GF-D8 (cell line): ENCODE results near the gene THRB.

Experiments
- DNase-seq: peaks from one replicate; lab custom pipeline; 2025; lab: John Stamatoyannopoulos, UW

THRB gene

DNA sequence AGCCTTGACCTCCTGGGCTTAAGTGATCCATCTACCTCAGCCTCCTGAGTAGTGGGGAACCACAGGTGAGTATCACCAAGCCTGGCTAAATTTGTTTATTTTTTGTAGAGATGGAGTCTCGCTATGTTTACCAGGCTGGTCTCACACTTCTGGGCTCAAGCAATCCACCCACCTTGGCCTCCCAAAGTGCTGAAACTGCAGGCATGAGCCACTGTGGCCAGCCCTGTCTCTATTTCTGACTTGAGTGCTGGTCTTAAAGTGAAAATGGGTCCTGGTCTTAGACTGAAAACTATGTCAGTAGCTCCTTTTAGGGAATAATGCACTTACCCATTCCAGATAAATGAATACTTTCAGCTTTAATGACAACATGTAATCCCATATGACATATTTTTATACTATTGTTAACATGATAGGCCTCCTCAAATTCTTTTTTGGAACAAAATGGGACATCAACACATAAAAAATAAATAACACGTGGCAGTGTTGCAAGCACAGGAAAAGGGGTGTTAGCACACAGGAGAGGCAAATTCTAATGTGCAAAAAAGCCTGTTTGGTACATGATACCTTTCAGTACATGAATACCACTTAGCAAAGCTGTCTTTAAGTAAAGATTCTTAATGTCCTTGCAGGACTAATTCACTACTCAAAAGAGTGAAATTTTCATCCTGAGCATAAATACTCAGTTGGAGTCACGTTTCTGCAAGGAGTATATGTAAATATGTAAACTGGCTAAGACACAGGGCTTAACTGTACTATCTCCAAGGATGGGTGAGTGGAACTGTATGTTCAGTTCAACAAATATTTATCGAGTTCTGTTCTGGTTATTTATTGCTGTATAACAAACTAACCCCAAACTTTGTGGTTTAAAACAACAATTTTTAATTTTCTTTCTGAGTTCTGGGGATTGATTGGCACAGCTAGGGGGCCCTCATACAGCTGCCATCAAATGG is 354.9 kb downstream of the THRB start:
- DNase-seq, result no peak

DNA sequence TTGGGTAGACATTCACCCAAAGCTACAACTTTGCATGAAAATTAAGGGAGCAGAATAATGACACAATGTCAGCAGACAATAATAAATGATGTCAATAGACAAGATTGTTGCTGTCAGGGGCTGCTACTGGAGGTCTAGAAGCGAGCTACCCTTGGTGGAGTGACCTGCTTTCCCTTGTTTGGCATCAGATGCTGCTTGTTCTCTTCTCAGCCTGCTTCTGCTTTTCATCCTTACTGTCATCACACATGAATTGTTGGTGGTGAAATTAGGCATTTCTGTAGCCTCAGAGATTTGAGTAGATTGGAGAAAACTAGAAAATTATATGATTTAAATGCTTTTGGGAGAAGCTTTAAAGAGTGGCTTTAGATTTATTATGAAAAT is 355.8 kb downstream of the THRB start:
- DNase-seq, result no peak

DNA sequence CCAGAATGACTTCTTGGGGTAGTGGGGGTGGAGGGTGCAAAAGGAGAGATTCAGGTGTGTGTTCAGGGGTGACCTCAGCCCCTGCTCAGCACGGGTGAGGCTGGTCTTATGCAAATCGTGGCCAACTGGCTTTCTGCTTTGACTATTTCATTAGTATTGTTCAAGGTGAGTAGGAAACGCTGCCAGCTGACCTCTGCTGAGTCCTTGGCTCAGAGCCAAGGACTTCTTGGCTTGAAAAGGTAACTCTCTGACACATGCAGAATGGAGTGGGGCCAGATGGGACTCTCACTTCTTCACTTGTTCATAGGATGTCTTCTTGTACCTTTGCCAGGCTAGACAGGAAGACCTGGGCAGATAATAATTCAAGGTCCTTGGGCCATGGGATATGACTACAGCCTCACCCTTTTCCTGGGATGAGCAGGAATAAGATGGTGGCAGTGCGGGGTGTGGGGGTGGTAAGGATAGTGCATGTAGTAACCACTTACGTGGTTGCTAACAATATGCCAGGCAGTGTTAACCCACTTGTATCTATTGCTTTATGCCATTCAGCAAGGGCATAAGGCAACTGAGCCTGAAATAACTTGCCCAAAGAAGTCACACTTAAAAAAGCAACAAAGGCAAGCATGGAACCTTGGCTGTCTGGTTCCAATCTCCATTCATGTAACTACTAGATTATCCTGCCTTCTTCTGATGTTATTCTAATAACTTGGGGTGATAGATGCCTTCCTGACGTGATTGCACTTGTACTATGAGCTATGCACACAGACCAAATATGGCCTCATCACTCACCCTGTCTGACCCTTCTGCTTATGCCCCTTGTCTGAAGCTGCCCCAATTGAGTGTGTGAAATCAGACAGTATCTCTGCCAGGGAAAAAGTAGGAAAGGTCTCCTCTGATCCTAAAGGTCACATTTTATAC is 356.4 kb downstream of the THRB start:
- no peak for DNase-seq

DNA sequence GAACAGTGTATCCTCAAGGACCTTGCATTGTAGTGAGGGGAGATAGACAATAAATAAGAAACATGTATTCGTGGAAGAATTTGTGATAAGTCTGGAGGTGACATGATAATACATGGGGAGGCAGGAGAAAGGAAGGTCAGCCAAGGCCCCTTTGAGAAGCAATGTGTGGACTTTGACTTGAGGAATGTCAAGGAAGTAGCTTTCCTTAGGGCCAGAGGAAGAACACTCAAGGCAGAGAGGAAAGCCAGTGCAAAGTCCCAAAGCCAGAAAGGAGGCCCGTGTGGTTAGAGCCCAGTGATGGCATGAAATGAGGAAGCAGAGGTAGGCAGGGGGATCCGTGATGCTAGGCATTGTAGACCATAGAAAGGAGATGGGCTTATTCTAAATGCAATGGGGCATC is 357.3 kb downstream of the THRB start:
- no peak for DNase-seq

DNA sequence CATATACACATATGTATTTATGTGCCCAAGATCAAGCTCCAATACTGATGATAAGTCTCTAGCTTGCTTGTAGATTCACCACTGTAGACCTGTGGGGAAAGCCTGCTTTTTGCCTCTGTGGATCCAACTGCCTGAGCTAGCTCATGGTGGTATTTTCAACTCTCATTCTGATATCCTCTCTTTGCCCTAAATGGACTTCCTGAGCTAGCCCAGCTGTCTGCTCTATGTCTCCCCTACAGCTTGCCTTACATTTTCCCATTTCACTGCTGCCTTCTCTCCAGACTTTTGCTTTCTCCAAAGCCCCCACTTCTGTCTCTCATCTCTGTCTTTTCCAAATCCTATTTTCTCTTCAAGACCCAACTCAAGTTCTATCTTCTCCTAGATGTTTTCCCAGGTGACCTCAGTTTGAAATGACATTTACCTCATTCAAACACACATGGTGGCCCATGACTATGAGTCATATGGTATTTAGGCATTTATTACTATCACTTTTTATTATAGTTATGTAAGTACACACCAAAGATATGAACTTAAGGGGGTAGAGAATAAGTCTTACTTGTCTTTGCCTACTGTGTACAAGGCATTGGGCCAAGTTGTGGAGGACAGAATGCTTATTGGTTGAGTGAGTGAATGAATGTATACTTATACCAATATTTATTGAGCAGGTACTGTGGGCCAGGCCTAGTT is 357.9 kb downstream of the THRB start:
- no peak for DNase-seq

DNA sequence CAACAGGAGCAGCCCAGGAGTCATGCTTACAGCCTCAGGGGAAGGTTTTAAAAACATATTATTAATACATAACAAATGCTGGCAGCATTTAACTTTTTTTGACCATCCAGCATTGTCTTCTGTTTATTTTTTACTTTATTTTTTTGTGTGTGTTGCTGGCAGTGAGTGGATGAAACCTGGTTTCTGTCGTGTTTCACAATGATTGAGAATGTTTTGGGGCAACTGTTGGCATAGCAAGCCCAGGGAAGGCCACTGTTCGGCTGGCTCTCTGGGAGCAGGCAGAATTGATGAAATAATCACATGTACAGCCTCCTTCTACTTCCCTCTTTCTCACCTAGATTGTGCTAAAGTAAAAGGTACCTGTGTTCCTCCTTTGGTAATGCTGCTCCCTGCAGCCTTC is 359.4 kb downstream of the THRB start:
- no peak for DNase-seq

DNA sequence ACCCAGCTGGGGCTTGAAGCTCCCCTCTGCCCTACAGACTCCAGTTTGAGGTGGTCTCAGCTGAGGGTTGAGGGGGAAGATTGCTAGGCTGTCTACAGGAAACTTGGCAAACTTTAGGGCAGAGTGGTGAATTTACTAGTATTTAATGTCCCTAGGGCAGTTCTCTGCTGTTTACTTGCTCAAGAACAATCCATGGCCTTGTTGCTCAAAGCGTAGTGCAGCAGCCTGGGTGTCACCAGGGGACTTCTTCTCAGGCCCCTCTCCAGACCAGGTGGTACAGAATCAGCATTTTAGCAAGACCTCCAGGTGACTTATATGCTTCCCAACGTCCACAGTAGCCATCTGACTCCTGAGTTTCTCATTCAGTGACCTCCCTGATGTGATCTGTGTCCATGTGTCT is 360.7 kb downstream of the THRB start:
- DNase-seq, result no peak

DNA sequence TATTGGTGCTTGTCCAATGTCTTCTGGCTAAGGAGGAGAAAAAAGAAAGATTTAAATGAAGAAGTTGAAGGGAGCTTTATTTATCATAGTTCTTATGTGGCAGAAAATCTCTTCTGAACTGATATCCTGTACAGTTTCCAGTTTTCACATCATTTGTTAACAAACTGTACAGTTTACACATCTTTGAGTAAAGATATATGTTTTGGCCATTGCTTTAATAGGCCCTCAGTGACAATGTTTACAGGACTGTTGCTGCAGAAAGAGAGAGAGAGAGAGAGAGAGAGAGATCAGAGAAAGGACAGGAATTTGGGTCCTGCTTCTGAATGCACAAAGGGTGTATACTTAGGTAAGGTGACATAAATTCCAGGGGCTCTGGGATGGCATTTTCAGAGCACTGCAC is 361.2 kb downstream of the THRB start:
- no peak for DNase-seq

DNA sequence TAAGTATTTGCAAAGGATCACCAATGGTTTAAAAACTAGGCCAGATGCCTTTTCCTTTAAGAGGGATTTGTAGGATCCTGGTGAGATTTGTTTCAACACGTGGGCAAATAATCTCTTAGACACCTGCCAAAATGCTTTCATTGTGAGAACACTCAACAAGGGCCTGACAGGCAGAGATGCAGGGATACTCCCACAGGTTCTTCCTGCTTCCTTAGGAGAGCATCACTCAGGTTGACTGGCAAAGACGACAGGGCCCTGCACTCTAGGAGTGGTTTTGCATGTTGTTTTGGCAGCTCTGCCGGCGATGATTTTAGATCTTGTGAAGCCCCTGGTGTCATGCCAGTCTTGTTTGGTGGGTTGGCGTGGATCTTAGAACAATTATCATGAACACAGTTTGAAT is 365.1 kb downstream of the THRB start:
- no peak for DNase-seq

DNA sequence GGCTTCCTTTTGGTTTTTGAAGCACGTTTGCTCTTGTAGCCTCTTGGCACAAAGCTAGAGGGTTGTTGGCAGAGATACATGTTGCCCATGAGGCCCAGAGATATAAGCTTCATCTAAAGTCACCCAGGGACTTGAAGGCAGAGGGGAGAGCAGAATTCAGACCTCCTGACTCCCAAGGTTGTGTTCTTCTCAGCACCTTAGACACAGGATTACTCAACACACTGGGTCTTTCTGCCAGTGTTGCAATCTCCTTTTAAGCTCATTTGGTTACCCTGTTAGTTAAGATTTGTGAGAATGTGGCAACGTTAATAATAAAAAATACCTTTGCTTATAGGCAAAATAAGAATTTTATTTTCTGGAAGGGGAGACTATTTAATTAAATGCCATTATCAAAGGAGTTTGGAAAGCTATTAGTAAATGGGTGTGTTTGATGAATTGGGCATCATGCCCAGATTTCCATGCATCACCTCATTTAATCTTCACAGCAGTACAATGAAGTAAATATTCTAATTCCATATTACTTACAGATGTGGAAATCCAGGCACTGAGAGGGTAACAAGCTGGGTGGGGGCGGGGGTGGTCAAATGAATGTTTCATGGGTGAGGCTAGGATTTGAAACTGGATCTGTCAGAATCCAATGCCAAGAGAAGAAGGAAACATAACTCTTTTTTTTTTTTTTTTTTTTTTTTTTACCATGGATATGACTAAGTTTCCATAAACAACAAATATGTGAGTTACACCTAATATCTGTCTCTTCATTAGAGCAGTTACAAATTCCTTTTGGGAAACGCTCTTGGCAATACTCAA is 366.2 kb downstream of the THRB start:
- no peak for DNase-seq

DNA sequence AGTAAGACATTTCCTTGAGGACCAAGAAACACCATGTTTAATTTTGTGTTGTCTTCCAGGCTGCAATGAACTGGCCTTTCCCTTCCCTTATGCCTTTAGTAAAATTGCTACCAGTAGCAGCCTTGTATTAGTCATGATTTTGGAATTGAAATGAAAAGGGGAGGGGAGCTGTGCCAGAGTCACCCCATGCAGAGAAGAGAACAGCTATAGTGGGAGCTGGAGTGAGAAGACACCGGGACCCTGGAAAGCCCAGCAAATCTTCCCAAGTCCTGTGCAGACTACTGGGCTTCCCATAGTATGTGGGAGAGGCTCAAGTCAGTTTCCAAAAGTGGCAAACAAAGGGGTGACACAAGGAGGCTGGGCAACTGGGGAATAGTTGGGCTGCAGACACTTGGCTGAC is 371.1 kb downstream of the THRB start:
- DNase-seq, result no peak

DNA sequence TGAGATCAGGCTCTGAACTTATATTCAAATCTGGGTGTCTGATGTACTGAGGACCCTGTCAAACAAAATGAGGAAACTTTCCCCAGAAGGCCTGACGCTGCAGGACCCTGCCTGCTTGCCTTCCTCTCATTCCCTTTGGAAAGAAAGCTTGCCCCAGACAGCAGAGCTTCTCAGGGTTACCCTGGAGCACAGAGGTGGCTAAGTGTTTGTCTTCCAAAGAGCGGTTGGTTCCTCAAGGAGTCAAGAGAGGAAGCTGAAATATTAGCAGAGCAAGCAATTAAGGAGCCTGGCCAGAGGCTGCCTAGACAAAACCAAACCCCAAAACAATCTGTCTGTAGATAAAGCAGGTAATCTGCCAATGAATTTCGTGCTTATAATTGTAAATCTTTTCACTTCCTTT is 374.2 kb downstream of the THRB start:
- DNase-seq, result no peak

DNA sequence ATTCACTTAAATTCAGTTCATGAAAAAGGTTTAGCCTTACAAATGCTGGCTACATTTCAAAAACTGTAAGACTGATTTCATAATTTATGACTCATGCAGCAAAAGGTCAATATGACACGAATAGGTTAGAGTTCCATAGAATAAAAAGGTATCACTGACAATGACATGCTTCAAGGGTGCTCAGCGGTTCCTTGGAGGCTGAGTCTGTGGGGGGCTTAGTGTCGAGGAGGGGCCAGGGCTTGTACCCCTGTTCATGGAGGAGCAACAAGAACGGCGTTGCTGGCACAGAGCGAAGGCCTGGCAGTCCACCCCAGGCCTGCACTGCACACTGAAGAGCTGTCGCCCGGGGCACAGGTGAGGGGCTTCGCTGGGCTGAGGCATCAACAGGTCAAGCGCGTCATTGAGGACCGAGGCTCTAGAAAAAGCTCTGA is 375.3 kb downstream of the THRB start:
- no peak for DNase-seq

DNA sequence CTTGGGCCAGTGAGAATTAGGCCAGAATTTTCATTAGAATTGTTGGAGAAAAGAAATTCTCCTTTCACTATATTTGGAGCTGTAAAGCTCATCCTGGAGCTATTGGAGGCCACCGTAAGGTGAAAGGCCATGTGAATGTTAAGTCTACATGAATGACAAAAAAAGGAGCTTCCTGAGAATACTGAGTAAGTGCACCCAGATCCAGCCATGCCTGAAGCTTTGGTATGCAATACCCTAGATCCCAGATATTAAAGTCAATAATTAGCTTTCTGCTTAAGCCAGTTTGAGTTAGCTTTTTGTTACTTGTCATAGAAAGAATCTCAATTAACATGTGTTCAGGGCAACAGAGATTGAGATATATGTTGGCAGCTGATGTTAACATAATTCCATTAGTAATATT is 377.1 kb downstream of the THRB start:
- no peak for DNase-seq

DNA sequence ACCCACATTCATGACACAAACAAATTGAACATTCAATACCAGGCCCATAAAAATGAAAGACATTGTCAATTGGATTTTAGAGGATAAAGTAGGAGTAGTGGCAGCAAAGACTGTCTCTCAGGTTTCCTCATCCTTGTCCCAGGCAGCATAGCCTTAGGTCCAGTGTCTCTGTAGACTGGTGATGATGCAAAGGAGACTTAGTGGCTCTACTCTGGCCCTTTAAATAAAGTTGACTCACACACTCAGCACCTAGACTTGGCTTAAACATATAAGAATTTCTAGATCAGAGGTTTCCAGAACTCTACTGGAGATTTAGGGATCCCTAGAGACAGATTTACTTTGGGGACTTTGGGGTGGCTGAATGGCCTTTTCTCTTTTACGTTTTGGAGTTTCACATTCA is 382.9 kb downstream of the THRB start:
- DNase-seq, result no peak

DNA sequence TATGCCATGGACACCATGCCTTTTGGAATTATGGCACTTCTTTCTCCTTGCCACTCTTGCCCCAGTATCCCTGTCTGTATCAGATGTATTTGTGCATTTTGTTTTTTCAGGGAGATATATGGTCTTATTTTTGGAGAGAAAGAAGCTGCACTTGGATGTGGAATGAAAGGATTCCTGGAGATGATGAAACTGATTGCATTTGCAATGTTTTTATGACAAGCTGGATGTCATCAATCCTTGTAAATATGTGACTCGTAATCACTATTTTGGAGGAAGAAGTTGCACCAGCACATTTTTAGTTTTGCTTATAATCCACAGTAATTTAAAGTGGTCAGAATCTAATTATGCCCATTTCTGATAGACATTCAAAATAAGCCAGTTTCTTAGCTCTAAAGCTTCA is 384.6 kb downstream of the THRB start:
- no peak for DNase-seq

DNA sequence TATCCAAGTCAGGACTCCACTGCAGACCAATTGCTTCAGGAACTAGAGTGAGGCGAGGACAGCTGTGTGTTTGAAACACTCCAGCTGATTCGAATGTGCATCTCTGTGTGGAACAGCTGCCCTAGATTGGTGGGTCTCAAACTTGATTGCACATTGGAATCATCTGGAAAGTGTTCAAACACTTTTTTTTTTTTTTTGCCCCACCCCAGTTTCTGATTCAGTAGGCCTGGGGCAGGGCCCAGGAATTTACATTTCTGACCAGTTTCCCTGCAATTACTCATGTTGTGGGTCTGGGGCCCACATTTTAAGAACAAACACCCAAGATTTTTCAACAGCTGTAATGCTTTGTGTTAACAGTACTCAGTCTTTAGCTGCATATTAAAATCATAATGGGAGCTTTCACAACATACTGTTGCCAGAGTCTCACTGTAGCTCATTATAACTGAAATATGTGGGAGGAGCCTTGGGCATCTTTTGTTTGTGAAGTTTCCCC is 392.9 kb downstream of the THRB start:
- DNase-seq, result no peak

DNA sequence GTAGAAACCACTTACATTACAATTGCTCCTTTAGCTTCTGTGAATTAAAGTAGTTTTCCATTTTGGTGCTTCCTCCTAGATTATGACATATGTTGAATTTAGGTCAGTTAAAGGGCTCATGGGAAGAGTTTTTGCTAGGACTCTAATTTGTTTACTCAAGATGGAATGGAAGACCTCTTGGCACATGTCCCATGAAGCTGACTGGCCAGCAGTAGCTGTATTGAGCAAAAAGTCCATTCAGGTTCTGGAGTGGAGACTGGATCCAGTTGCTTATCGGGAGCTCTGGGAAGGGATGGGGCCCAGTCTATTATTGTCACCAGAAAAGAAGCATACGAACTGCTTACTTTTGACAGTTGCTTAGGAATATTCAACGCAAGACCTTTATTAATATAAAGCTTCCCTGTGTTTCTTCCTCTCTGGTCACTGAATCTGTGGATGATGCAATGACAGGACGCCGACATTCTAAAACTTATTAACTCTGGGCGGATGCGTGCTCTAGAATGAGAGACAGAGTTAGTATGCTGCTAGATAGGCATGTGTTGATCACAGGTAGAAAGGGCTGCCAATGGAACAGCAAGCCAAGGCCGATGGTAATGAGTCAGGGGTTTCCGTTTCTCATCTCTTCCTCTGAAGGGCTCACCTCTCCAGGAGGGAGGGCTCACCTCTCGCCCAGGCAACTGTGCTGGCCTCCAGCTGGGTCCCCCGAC is 393.8 kb downstream of the THRB start:
- DNase-seq, result no peak

DNA sequence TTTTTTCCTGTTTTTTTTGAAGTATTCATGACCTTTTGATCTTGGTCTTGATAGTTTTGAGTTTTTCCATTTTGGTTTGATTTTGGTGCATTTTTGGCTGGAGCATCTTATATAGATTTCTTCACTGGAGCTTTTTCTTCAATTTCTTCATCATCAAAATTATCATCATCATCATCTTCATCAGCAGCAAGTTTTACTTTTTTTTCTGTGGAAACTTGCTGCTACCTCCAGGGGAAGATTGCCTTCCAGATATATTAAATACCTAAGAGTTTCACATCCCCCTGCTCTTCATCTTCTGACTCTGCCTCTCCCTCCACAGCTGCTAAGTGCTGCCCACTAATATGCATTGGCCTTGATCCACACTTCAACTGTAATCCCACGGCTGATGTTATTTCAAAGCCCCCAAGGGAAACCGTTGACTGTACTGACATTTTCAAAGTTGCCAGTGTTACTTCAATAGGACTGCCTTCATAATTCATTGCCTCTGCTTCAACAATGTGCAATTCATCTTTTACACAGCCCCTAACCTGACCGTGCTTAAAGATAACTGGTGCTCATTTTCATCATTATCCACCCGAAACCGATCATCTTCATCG is 397.9 kb downstream of the THRB start:
- DNase-seq, result no peak

DNA sequence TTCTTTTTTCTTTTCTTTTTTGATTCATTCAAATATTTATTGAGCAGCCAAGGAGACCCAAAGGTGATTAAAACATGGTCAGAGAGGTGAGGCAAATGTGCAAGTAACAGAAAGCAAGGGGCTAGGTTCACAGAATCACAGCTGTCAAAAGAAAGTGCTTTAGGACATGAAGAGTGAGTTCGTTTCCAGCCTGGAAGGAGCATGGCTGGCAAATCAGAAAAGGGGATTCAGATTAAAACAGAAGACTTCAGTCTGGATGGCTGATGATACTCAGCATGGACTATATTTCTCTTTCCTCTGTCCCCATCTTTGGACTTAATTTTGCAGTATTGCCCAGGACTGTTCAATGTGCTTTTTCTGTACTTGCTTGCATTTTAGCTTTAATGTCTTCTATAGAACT is 398.4 kb downstream of the THRB start:
- no peak for DNase-seq
